NCI-H2171 treated with DMSO at 0.1 percent for 48 hours (cell line): ENCODE measurements around the gene UBE2H.
"Not testable (repeated sequence)": the region's sequence is repeated elsewhere in the genome, so short reads cannot be mapped to it uniquely, and the experiment has no call there.

Experiments used
- DNase-seq: peaks from one replicate; lab custom pipeline; 2025; lab: John Stamatoyannopoulos, UW

Gene UBE2H

GRCh38 chr7:129874722-129875121 lies 78.0 kb downstream of the UBE2H start:
- no peak for DNase-seq

GRCh38 chr7:129872054-129872453 lies 80.7 kb downstream of the UBE2H start:
- DNase-seq = no peak

DNA sequence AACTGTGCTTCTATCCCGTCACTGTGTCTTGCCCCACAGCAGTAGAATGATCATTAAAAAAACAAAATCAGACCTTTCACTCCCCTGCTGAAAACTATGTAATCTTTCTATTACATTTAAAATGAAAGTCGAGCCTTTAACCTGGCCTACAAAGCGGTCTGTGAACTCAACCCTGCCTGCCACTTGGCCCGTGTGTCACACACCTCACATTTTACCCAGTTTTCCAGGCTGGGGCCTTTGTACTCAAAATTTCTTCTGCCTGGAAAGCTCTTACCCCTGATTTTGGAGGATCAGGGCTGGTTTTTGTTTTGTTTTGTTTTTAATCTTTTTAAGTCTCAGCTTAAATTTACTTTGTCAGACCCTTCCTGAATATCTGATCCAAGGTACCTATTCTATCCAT lies 82.1 kb downstream of the UBE2H start:
- DNase-seq = no peak

DNA sequence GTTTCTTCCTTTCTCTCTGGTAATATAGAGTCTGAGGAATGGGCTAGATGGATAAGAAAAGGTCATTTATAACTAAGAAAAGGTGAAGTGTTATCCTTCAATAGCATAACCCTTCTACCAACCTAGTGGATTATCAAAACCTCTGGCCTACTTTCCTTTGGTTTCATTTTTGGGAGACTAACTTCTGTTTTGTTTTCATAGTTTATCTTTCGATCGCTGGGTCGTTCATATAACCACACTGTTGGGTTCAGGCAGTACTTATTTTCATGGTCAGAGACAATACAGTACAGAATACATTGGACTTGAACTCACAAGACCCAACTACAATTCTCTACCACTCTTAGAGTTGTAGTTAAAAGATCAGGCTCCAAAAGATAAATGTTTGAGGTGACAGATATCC lies 86.5 kb downstream of the UBE2H start:
- no peak for DNase-seq

- DNase-seq = no peak
These were observed 86.9 kb downstream of the UBE2H start for GRCh38 chr7:129865925-129866201.

- DNase-seq = no peak
These were observed 87.5 kb downstream of the UBE2H start for GRCh38 chr7:129865093-129865924.

DNA sequence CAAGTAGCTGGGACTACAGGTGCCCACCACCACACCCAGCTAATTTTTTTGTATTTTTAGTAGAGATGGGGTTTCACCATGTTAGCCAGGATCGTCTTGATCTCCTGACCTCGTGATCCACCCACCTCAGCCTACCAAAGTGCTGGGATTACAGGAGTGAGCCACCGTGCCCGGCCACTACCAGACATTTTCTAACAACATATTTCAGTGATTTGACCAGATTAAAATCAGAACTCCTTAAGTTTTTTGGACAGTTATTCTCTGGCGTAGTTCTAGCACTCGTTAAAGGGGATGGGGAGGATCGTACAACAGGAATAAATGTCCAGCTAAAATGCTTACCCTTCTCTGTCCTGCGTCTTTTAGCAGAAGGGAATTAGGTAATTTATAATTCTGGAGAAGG lies 88.1 kb downstream of the UBE2H start:
- DNase-seq = not testable (repeated sequence)

- no peak for DNase-seq
These were observed 88.7 kb downstream of the UBE2H start for GRCh38 chr7:129864042-129864441.

GRCh38 chr7:129862682-129863081 lies 90.1 kb downstream of the UBE2H start:
- no peak for DNase-seq

DNA sequence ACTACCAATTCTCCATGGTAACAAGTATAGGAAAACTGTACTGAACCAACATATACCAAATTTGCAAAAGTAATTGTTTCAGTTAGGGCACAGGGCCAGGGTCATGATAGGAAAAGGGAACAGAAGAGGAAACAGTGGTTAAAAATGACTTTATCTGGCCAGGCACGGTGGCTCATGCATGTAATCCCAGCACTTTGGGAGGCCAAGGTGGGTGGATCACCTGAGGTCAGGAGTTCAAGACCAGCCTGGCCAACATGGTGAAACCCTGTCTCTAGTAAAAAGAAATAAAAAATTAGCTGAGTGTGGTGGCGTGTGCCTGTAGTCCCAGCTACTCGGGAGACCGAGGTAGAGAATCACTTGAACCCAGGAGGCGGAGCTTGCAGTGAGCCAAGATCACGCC lies 92.0 kb downstream of the UBE2H start:
- not testable (repeated sequence) for DNase-seq

DNA sequence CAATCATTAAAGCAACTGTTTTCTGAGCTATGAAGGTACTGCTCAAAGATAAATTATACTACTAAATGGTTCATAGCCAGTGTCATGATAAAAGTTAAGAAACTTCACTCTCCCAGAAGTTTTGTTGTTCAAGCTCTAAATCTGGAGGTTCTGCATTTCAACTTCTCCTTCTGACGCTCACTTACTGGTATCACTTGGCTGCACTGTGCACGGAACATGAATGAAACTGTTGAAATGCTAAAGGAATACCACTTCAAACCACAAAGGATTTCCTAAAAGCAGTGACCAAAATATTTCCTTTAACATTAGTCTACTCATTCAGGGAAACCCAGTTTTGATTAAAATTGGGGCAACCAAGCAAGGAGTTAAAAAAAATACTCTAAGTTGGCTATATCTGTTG lies 93.6 kb downstream of the UBE2H start:
- no peak for DNase-seq

GRCh38 chr7:129858490-129858889 lies 94.3 kb downstream of the UBE2H start:
- no peak for DNase-seq

DNA sequence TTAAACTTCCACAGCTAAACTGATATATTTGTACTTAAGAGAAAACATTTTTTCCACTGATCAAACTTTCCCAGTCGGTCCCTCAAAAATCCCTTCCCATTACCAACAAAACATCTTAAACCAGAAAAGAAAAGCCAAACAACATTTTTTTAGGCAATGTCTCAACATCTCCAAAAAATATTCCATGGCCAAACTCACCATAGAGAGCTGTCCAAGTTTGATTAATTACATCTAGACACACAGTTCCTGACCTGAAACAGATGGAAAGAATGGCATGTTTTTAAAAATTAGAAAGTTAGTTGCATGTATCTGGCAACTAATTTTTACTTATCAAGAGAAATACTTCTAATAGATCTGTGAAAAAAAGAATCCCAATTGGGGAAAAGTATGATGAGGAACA lies 95.4 kb downstream of the UBE2H start:
- DNase-seq = no peak

- no peak for DNase-seq
These were observed 96.6 kb downstream of the UBE2H start for GRCh38 chr7:129855935-129856717.

- DNase-seq = no peak
These were observed 97.5 kb downstream of the UBE2H start for GRCh38 chr7:129855234-129855673.

DNA sequence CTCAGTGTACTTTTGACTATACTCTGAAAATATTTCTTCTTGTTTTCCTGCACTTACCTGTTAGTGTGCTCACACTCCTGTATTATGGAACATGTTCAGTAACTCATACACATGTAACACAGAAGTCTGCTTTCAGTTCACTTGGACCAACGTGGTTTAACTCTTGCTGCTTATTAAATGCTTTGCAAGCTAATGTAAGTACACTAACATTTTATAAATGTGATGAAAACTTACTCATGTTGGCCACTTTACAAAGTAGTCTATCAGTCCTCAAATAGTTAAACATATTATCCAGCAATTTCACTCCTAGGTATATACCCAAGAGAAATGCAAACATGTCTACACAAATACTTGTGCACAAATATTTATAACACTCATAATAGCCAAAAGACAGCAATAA lies 98.4 kb downstream of the UBE2H start:
- no peak for DNase-seq

GRCh38 chr7:129853661-129854268 lies 99.0 kb downstream of the UBE2H start:
- DNase-seq = no peak

DNA sequence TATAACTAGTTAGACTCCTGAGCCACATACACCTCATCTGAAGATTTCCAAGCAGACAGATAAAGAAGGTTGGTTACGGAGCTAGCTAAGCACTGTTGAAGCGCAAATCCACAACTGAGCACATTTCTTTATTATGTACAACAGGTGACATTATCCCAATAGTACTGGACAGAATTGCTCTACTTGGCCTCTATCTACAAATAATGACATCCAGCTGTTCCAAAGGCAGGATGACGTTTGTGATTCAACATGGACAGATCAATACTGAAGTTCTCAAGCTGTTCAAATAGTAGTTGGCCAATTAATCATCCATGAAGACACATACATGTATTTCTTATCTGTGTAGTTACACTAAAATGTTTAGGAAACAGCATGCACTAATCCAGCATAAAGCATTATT lies 101.0 kb downstream of the UBE2H start:
- DNase-seq = no peak

DNA sequence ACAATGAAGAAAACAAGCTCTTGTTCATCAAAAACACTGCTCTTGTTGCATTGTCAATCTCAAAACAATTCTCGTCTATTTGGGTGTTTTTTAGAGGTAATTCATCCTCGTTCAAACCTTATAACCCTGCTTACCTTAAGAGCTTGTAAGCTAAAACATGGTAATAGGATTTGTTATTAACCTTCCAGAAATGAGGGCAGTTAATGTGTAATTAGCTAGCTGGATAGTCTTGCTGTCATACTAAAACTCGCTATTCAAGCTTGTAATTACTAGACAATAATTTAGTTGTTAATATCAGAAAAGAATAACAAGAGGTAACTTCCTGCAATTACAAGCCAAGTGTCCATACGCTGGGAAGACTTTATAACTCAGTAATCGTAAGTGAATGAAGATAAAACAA lies 101.6 kb downstream of the UBE2H start:
- no peak for DNase-seq

DNA sequence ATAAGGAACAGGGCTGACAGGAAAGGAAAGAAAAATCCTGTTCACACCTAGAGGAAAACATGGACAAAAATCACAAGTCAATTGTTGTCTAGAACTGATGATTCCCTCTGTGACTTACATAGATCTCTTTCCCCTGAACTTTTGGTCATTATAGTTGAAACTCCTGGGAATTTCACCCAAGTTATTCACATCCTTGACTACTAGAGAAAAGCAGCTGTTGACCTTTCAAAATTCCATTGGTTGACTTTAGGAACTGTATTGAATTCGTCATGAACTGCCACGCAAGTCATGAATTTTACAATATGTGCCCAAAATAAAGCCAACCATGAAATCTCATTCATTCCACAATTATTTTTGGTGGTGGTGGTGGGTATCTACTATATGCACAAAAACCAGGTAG lies 104.3 kb downstream of the UBE2H start:
- DNase-seq = no peak

DNA sequence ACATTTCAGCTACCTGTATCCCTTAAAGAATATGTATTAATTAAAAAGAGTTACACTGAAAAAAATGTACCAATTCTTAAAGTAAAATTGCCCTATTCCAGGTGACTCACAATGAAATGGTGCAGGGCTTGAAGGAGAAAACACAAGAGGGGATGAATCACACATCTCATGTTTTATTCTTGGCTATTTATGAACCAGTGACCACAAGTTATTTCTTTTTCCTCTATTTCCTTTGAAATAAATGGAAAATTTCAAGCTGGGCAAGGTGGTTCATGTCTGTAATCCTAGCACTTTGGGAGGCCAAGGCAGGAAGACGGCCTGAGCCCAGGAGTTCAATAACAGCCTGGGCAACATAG lies 106.8 kb downstream of the UBE2H start:
- DNase-seq = no peak

DNA sequence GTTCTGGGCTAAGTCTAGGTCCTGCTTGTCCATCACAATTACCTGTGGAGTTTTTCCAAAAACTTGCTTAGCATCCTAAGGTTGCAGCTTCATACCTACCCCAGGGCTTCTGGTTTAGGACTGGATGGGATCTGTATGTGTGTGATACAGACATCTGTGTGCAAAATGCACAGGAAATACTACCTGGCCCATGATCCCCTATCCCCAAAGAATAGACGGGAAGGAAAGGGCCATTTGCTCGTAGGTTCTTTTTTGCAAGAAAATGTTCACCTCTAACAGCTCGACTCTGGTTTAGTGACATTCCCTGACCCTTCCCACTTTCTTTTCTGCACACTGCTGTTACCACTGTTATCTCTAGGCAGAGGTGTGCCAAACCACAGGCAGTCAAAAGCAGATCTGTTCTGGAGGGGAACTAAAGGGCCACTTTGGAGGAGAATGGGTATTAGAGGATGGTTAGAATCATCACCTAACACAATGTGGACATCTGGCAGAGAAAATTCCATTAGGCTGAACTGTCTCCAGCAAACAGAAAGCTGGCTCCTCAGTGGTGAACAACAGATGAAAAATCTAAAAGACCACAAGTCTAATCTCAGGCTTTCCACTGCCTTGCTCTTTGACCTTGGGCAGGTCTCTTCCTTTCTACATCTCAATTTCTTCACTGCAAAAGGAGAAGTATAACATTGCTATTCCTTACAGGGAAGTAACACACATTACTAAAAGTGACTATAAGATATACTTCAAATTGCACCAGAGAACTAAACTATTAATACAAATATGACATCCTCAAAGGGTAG lies 107.4 kb downstream of the UBE2H start:
- no peak for DNase-seq
